GM19455 (cell line): ENCODE measurements around the gene SLC37A2.
"Not testable (repeated sequence)": the region's sequence is repeated elsewhere in the genome, so short reads cannot be mapped to it uniquely, and the experiment has no call there.

Source experiments
- ATAC-seq: cut with Tn5 transposase; IDR thresholded peaks from one replicate; pipeline ENCODE4 v1.9.1; 2021; ENCODE audit not compliant: unreplicated experiment

SLC37A2 gene

GRCh38 chr11:125062931-125063428 is at the start of gene SLC37A2:
Gene SLC37A2 (plus strand): TSS chr11:125063305. CDS start chr11:125063368, 63 bp downstream.
- peak; percentile 91 for ATAC-seq

- no peak for ATAC-seq
Measured at GRCh38 chr11:125016413-125016812, 46.7 kb upstream of the SLC37A2 start.

GRCh38 chr11:125020342-125020741 is 42.8 kb upstream of the SLC37A2 start:
- ATAC-seq: no peak

- no peak for ATAC-seq
Measured at GRCh38 chr11:125022551-125022950, 40.6 kb upstream of the SLC37A2 start.

- ATAC-seq: no peak
Measured at GRCh38 chr11:125025968-125026367, 37.1 kb upstream of the SLC37A2 start.

GRCh38 chr11:125029431-125029830 is 33.7 kb upstream of the SLC37A2 start:
- not testable (repeated sequence) for ATAC-seq

GRCh38 chr11:125036933-125037332 is 26.2 kb upstream of the SLC37A2 start:
- ATAC-seq: no peak

- ATAC-seq: no peak
Measured at GRCh38 chr11:125049164-125049792, 13.8 kb upstream of the SLC37A2 start.

- no peak for ATAC-seq
Measured at GRCh38 chr11:125052047-125052446, 11.1 kb upstream of the SLC37A2 start.

GRCh38 chr11:125053167-125053566 is 9.9 kb upstream of the SLC37A2 start:
- no peak for ATAC-seq

- no peak for ATAC-seq
Measured at GRCh38 chr11:125055107-125055715, 7.9 kb upstream of the SLC37A2 start.

- ATAC-seq: not testable (repeated sequence)
Measured at GRCh38 chr11:125056111-125056510, 7.0 kb upstream of the SLC37A2 start.

GRCh38 chr11:125056931-125057692 is 6.0 kb upstream of the SLC37A2 start:
- no peak for ATAC-seq

GRCh38 chr11:125057693-125058016 is 5.5 kb upstream of the SLC37A2 start:
- no peak for ATAC-seq

- no peak for ATAC-seq
Measured at GRCh38 chr11:125061281-125061680, 1.8 kb upstream of the SLC37A2 start.

GRCh38 chr11:125062218-125062930 is 731 bp upstream of the SLC37A2 start:
- ATAC-seq: no peak

GRCh38 chr11:125063429-125064043 is 431 bp downstream of the SLC37A2 start:
- ATAC-seq: peak; percentile 39

GRCh38 chr11:125064070-125064469 is 965 bp downstream of the SLC37A2 start:
- no peak for ATAC-seq

- ATAC-seq: no peak
Measured at GRCh38 chr11:125068368-125068767, 5.3 kb downstream of the SLC37A2 start.

- ATAC-seq: no peak
Measured at GRCh38 chr11:125069008-125069407, 5.9 kb downstream of the SLC37A2 start.

- no peak for ATAC-seq
Measured at GRCh38 chr11:125069796-125070195, 6.7 kb downstream of the SLC37A2 start.
